ENCODE data around the gene SSU72.
"Not testable (repeated sequence)": the region's sequence is repeated elsewhere in the genome, so short reads cannot be mapped to it uniquely, and the experiment has no call there.

SSU72 gene

DNA sequence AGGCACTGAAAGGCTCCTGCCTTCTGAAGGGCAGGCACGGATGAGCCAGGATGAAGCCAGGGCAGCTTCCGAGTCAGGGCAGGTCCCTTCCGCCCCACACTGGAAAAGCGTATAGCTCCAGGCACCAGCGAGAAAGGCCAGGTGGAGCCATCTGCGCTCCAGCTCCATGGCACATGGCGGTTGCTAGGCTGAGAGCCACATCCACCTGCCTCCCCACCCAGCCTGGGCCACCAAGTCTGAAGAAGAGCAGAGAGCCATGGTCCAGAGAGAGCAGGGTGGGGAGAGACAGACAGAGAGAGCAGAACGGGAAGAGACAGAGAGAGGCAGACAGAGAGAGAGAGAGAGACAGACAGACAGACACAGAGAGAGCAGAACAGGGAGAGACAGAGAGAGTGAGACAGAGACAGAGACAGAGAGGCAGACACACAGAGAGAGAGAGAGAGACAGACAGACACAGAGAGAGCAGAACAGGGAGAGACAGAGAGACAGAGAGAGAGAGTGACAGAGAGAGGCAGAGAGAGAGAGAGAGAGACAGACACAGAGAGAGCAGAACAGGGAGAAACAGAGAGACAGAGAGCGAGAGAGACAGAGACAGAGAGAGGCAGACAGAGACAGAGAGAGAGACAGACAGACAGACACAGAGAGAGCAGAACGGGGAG is 20.1 kb upstream of the SSU72 start:
- no peak for DNase-seq

DNA sequence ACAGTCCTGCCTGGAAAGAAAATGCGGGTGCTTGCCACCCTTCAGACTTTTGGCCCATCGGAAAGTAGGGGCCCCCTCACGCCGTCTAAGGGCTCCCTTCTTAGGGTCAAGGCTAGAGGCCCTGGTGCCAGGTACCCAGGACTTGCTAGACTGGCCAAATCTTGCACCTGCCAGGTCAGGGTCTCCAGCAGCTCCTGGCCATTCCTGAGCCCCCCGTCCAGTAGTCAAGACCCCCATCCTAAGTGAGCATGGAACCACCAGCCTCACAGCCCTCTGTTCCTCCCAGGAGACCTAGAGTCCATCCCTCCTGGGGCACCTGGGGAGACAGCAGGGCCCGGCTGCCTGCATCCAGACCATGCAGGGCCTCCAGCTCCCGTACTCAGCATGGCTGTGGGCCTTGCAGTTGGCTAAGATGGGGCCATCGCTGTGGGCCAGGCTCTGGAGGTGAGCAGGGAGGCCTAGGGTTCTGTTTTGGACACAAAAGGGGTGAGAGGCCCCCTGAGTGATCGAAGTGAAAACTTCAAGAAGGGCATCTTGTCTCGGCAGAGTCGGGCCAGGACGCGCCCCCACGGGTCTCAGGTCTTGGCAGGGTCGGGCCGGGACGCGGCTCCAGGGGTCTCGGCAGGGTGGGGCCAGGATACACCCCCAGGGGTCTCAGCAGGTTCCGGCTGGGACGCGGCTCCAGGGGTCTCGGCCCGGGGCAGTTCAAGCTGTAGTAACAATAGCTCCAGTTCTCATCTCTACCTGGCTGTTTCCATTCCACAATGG is 19.4 kb upstream of the SSU72 start:
- no peak for DNase-seq

GRCh38 chr1:1591452-1591851 is 16.8 kb upstream of the SSU72 start:
- no peak for DNase-seq

GRCh38 chr1:1583347-1584010 is 8.8 kb upstream of the SSU72 start:
- no peak for DNase-seq

GRCh38 chr1:1582585-1583346 is 8.1 kb upstream of the SSU72 start:
- DNase-seq: no peak

- no peak for DNase-seq
These were observed 3.8 kb upstream of the SSU72 start for GRCh38 chr1:1578371-1578940.

- DNase-seq: no peak
These were observed 2.8 kb upstream of the SSU72 start for GRCh38 chr1:1577367-1578011.

- DNase-seq: peak; percentile 59 to 61
These were observed 581 bp downstream of the SSU72 start for GRCh38 chr1:1573843-1574720.

DNA sequence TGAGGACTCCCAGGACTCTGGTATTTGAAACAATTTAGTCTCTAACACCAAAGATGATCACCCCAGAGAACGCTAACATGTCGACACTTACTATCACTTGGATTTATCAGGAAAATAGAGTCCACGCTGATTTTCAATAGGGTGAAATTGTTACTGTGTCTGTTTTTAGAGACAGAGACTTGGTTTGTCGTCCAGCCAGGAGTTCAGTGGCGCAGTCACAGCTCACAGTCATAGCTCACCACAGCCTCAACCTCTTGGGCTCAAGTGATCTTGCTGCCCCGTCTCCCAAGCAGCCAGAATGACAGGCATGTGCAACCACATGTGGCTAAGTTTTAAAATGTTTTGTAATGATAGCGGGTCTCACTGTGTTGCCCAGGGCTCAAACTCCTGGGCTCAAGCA is 5.3 kb downstream of the SSU72 start:
- no peak for DNase-seq

DNA sequence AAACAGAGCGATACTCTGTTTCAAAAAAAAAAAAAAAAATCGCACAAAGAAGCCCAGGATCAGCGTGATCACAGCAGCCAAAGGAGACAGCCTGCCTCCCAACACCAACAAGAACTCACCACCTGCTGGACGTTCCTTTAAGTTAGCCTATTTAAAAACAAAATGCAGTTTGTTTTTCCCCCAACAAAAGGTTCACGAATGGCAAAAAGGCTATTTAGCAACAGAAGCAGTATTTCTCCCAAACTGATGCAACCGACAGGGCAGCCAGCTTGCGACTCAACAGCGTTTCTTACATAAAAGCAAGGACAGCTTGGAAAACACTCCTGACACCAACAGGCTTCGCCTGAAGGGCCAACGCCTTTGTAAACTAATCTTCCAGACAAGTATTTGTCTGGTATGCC is 6.8 kb downstream of the SSU72 start:
- DNase-seq: no peak

- DNase-seq: no peak
These were observed 7.3 kb downstream of the SSU72 start for GRCh38 chr1:1567152-1567875.

DNA sequence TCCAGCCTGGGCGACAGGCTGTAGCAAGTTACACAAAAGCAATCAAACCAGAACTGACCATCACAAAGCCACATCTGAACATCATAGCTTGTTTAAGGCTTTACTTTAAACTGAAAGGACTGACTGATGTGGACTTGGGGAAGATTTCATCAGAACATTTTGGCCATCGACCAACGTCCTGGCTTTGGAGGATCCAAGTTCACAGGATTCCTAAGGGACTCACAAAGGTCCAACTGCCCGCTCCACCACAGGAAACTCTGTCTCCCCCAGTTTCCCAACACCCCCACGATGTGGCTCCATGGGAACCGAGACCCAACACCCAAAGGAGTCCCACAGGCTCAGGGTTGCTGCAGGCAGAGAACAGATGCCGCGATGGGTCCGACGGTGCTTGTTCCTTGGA is 9.3 kb downstream of the SSU72 start:
- DNase-seq: no peak

GRCh38 chr1:1564268-1564667 is 10.4 kb downstream of the SSU72 start:
- DNase-seq: no peak

DNA sequence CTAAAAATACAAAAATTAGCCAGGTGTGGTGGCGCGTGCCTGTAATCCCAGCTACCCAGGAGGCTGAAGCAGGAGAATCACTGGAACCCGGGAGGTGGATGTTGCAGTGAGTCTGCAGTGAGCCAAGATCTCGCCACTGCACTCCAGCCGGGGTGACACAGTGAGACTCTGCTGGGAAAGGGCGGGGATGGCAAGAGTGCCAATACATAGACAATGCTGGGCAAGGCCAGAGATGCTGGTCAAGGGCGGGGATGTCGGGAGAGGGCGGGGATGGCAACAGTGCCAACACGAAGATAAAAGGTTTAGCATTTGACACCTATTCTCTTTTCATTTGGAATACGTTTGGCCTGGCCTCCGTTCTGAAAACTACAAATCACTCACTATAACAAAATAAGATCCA is 11.0 kb downstream of the SSU72 start:
- DNase-seq: no peak

GRCh38 chr1:1562556-1563195 is 12.0 kb downstream of the SSU72 start:
- no peak for DNase-seq

DNA sequence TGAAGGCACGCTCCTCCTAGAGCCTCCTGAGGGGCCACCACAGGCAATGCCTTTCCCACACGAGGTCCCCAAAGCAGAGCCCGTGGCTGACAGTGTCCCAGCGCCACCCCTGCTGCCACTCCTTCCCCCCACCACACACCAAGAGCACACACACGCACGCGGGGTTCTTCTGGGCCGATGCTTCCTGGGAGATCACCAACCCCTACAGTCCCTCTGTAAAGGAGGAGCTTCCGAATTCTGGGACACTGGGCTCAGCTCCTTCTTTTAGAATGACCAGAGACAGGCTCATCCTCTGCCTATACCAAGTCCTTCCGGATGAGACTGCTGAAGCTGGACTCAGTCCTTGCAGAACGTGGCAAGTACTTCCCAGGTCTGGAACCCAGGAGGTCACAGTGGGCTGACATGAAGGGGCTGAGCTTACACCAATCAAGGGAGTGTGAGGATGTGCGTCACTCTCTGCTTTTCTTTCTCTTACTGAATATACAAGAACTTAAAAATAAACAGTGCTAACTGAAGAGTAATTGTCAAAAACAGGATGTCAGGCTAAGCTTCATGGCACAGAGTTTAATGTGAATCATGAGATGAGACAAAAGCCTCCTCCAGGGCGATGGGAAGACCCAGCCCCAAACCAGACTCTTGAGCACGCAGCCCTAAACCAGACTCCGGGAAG is 12.7 kb downstream of the SSU72 start:
- DNase-seq: no peak

DNA sequence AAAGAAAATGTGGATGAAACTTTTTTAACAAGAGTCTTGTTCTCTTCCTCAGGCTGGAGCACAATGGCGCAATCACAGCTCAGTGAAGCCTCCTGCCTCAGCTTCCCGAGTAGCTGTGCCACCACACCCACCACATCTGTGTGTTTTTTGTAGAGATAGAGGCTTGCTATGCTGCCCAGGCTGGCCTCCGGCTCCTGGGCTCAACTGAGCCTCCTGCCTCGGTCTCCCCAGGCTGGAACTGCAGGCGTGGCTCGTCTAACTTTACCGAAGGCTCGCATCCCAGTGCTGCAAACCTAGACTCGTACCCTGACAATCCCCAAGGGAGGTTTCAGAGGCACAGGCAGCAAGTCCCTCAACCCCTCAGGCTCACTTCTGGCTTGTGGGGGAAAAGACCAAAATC is 14.5 kb downstream of the SSU72 start:
- DNase-seq: no peak

DNA sequence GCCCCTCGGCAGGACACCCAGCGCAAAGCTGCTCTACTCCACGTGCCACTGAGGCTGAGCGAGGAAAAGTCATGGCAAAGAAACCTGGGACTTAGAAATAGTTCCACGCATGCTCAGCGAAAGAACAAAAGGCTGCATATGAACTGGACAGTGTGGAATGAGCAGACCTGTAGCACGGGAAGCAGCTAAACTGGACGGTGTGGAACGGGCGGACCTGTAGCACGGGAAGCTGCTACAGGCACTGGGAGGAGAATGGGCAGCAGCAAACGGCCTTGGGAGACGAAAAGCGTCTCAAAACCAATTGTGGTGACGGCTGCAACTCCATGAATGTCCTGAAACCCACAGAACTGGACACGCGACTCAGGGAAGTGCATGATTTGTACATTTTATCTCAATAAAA is 15.6 kb downstream of the SSU72 start:
- no peak for DNase-seq

GRCh38 chr1:1558591-1558990 is 16.1 kb downstream of the SSU72 start:
- DNase-seq: no peak

GRCh38 chr1:1557688-1558087 is 17.0 kb downstream of the SSU72 start:
- DNase-seq: not testable (repeated sequence)
